ENCODE data around the gene KRTAP10-12. TPM values are rescaled to one million over a fixed set of nuclear protein-coding genes. Genes with fewer than 3 reads are reported as not detected.

Gene KRTAP10-12
- total RNA-seq, 2 donors from 2014 or later, result not detected

DNA sequence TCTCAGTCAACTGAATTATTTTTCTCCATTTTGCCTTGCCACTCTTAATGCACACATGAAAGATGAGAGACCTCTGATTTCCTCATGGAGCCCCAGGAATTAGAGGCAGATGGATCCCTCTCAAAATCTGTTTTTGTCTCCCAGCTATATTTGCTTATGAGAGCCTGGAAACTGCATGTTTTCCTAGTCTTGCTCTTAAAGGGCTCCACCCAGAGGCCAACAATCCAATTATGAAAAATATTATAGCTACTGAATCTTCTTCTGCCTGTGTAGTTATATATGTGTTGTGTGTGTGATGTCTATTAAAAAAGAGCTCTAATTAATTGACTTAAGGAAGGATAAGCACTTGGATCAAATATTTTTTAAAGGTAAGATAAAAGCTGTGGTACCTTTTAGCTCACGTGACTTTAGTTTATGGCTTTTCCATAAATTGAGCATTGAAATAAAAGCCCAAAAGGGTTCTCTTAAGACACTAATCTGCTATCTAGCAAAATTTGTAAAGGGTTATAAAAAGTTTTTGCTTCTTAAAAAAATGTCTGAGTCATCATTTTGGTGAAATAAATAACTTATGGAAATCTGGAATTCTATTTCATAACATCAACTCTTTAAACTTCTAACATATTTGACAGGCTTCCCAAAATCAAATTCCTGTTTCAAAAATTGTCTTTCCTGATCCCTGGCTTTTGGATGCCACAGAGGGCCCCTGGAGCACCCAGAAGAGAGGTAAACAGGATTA, 45.6 kb downstream of the KRTAP10-12 start:
- ATAC-seq (no peak), DNase-seq (no peak)
- intact Hi-C loops (cut with DNase I), result loop anchor here in 1 of 2 donors (5.0 kb wide), 1 partner anchor 230 kb away; no protein-coding TSS in a partner anchor

Other genes starting within 250 kb of the KRTAP10-12 start
- gene LRRC3, start 241.7 kb upstream of the KRTAP10-12 start, total RNA-seq, result 1 to 10 TPM; 1.4 to 2.5 TPM
- gene KRTAP10-1, start 157.0 kb upstream of the KRTAP10-12 start, total RNA-seq, result not detected
- not detected for gene KRTAP10-2, start 145.7 kb upstream of the KRTAP10-12 start, total RNA-seq
- not detected for gene KRTAP10-3, start 138.4 kb upstream of the KRTAP10-12 start, total RNA-seq
- not detected for gene KRTAP10-4, start 123.4 kb upstream of the KRTAP10-12 start, total RNA-seq
- not detected for gene KRTAP10-5, start 116.6 kb upstream of the KRTAP10-12 start, total RNA-seq
- gene KRTAP10-6, start 104.7 kb upstream of the KRTAP10-12 start, total RNA-seq, result not detected
- not detected for gene KRTAP10-7, start 96.6 kb upstream of the KRTAP10-12 start, total RNA-seq
- gene KRTAP10-8, start 85.1 kb upstream of the KRTAP10-12 start, total RNA-seq, result not detected
- not detected for gene KRTAP10-9, start 70.1 kb upstream of the KRTAP10-12 start, total RNA-seq
- gene KRTAP10-10, start 59.8 kb upstream of the KRTAP10-12 start, total RNA-seq, result not detected
- gene KRTAP10-11, start 50.8 kb upstream of the KRTAP10-12 start, total RNA-seq, result not detected
- not detected for gene KRTAP12-4, start 42.5 kb upstream of the KRTAP10-12 start, total RNA-seq
- not detected for gene KRTAP12-3, start 39.2 kb upstream of the KRTAP10-12 start, total RNA-seq
- gene KRTAP12-2, start 30.2 kb upstream of the KRTAP10-12 start, total RNA-seq, result not detected
- gene KRTAP12-1, start 15.0 kb upstream of the KRTAP10-12 start, total RNA-seq, result not detected
- gene TSPEAR, start 14.4 kb downstream of the KRTAP10-12 start, total RNA-seq, result 1 to 10 TPM in 1 of 2 donors, under 1 TPM in 1; 0.39 to 1.6 TPM
- gene UBE2G2, start 104.6 kb downstream of the KRTAP10-12 start, total RNA-seq, result 10 to 100 TPM; 62.0 to 83.0 TPM
- gene SUMO3, start 120.9 kb downstream of the KRTAP10-12 start, total RNA-seq, result 10 to 100 TPM; 71.2 to 93.3 TPM
- 100 to 1,000 TPM; 181 to 195 TPM for gene PTTG1IP, start 176.5 kb downstream of the KRTAP10-12 start, total RNA-seq
- 10 to 100 TPM; 31.5 to 70.7 TPM for gene ITGB2, start 223.7 kb downstream of the KRTAP10-12 start, total RNA-seq
- gene SLX9, start 242.9 kb downstream of the KRTAP10-12 start, total RNA-seq, result 10 to 100 TPM; 26.1 to 28.6 TPM

Data from left cardiac atrium (tissue), 4 donors.